ENCODE results near the gene ZKSCAN5.
A peak's percentile ranks its signal among the peaks of the same experiment; 100 is the strongest.

The ZKSCAN5 gene

GRCh38 chr7:99504603-99505323 is at the start of gene ZKSCAN5:
Gene ZKSCAN5 (plus strand): TSS chr7:99504662. CDS start chr7:99506045, 1,383 bp downstream.
- DNase-seq (ENCODE audit: low read depth, low spot score) = peak; percentile 93

GRCh38 chr7:99455874-99456273 is 48.6 kb upstream of the ZKSCAN5 start:
- DNase-seq (ENCODE audit: low read depth, low spot score) = no peak

- DNase-seq (ENCODE audit: low read depth, low spot score) = no peak
Observed at GRCh38 chr7:99456288-99456687, 48.2 kb upstream of the ZKSCAN5 start.

GRCh38 chr7:99457050-99457649 is 47.3 kb upstream of the ZKSCAN5 start:
- no peak for DNase-seq (ENCODE audit: low read depth, low spot score)

- DNase-seq (ENCODE audit: low read depth, low spot score) = no peak
Observed at GRCh38 chr7:99457650-99458493, 46.6 kb upstream of the ZKSCAN5 start.

- no peak for DNase-seq (ENCODE audit: low read depth, low spot score)
Observed at GRCh38 chr7:99459087-99459486, 45.4 kb upstream of the ZKSCAN5 start.

- no peak for DNase-seq (ENCODE audit: low read depth, low spot score)
Observed at GRCh38 chr7:99460651-99461050, 43.8 kb upstream of the ZKSCAN5 start.

GRCh38 chr7:99461221-99461620 is 43.2 kb upstream of the ZKSCAN5 start:
- no peak for DNase-seq (ENCODE audit: low read depth, low spot score)

GRCh38 chr7:99465421-99465768 is 39.1 kb upstream of the ZKSCAN5 start:
- no peak for DNase-seq (ENCODE audit: low read depth, low spot score)

GRCh38 chr7:99468336-99468918 is 36.0 kb upstream of the ZKSCAN5 start:
- no peak for DNase-seq (ENCODE audit: low read depth, low spot score)

GRCh38 chr7:99469381-99470065 is 34.9 kb upstream of the ZKSCAN5 start:
- DNase-seq (ENCODE audit: low read depth, low spot score) = no peak

- DNase-seq (ENCODE audit: low read depth, low spot score) = peak; percentile 85
Observed at GRCh38 chr7:99472561-99473314, 31.7 kb upstream of the ZKSCAN5 start, which contains the start of gene ZNF789. Gene ZNF789 (plus strand): TSS chr7:99472890. CDS start chr7:99476457, 3,567 bp downstream.

- no peak for DNase-seq (ENCODE audit: low read depth, low spot score)
Observed at GRCh38 chr7:99473315-99473596, 31.2 kb upstream of the ZKSCAN5 start.

- DNase-seq (ENCODE audit: low read depth, low spot score) = no peak
Observed at GRCh38 chr7:99476107-99476506, 28.4 kb upstream of the ZKSCAN5 start.

GRCh38 chr7:99478464-99479440 is 25.7 kb upstream of the ZKSCAN5 start:
- no peak for DNase-seq (ENCODE audit: low read depth, low spot score)

- DNase-seq (ENCODE audit: low read depth, low spot score) = no peak
Observed at GRCh38 chr7:99485094-99485493, 19.4 kb upstream of the ZKSCAN5 start.

- no peak for DNase-seq (ENCODE audit: low read depth, low spot score)
Observed at GRCh38 chr7:99489235-99489634, 15.2 kb upstream of the ZKSCAN5 start.

- no peak for DNase-seq (ENCODE audit: low read depth, low spot score)
Observed at GRCh38 chr7:99490878-99491277, 13.6 kb upstream of the ZKSCAN5 start.

GRCh38 chr7:99493823-99494222 is 10.6 kb upstream of the ZKSCAN5 start:
- no peak for DNase-seq (ENCODE audit: low read depth, low spot score)
